GM23248 (cell line): Measurements from ENCODE around the gene C12orf56. TPM values are rescaled to one million over a fixed set of nuclear protein-coding genes. Genes with fewer than 3 reads are reported as not detected.
A peak's percentile ranks its signal among the peaks of the same experiment; 100 is the strongest.

Experiments used
- DNase-seq: peaks from one replicate; pipeline ENCODE4 v3.0.0-alpha.2; 2015
- H2AFZ ChIP-seq: fragments of 200-600 bp; sonication (generic); 2 replicates; pipeline ENCODE4 v1.6.1; 2016; ENCODE audit warnings: antibody characterized with exemption
- H3F3A ChIP-seq: fragments of 200-600 bp; sonication (generic); 2 replicates; pipeline ENCODE4 v1.6.1; 2016; ENCODE audit warnings: mild to moderate bottlenecking, antibody characterized with exemption, mixed run types; ENCODE audit not compliant: insufficient read depth
- H3K27ac ChIP-seq: fragments of 200-600 bp; sonication (generic); 2 replicates; pipeline ENCODE4 v1.5.1; 2016; ENCODE audit warnings: mild to moderate bottlenecking
- H3K27me3 ChIP-seq: fragments of 200-600 bp; sonication (generic); replicated peaks from 2 replicates; pipeline ENCODE4 v1.6.1; 2016; ENCODE audit warnings: mild to moderate bottlenecking; ENCODE audit not compliant: insufficient read depth
- H3K36me3 ChIP-seq: fragments of 200-600 bp; sonication (generic); 2 replicates; pipeline ENCODE4 v1.6.1; 2016; ENCODE audit warnings: low read depth, mild to moderate bottlenecking
- H3K4me1 ChIP-seq: fragments of 200-600 bp; sonication (generic); 2 replicates; pipeline ENCODE4 v1.6.1; 2016; ENCODE audit warnings: mild to moderate bottlenecking; ENCODE audit not compliant: insufficient read depth
- H3K4me2 ChIP-seq: fragments of 200-600 bp; sonication (generic); one replicate; pipeline ENCODE4 v1.6.1; 2016; ENCODE audit warnings: mild to moderate bottlenecking; ENCODE audit not compliant: unreplicated experiment
- H3K4me3 ChIP-seq: fragments of 200-600 bp; sonication (generic); 2 replicates; pipeline ENCODE4 v1.5.1; 2016; ENCODE audit warnings: mild to moderate bottlenecking
- H3K79me2 ChIP-seq: fragments of 200-600 bp; sonication (generic); 2 replicates; pipeline ENCODE4 v1.6.1; 2016; ENCODE audit warnings: mild to moderate bottlenecking; ENCODE audit not compliant: insufficient read depth
- H3K9ac ChIP-seq: fragments of 200-600 bp; sonication (generic); 2 replicates; pipeline ENCODE4 v1.6.1; 2016; ENCODE audit warnings: mild to moderate bottlenecking
- H3K9me2 ChIP-seq: fragments of 200-600 bp; sonication (generic); 2 replicates; pipeline ENCODE4 v1.6.1; 2016; ENCODE audit warnings: mixed run types, mild to moderate bottlenecking, moderate library complexity; ENCODE audit not compliant: insufficient read depth
- H3K9me3 ChIP-seq: fragments of 200-600 bp; sonication (generic); one replicate; pipeline ENCODE4 v1.6.1; 2017; ENCODE audit warnings: low read depth
- H4K20me1 ChIP-seq: fragments of 200-600 bp; sonication (generic); 2 replicates; pipeline ENCODE4 v1.6.0; 2016; ENCODE audit not compliant: insufficient read depth
- EZH2 ChIP-seq: fragments of 200-600 bp; sonication (generic); IDR thresholded peaks from 2 replicates; pipeline ENCODE4 v1.6.1; 2018; ENCODE audit warnings: antibody characterized with exemption, mild to moderate bottlenecking; ENCODE audit not compliant: insufficient read depth, poor library complexity, severe bottlenecking
- EZH2phosphoT487 ChIP-seq: fragments of 200-600 bp; sonication (generic); IDR thresholded peaks from 2 replicates; pipeline ENCODE4 v1.6.1; 2018; ENCODE audit warnings: antibody characterized with exemption, moderate library complexity, mild to moderate bottlenecking, low read depth; ENCODE audit not compliant: insufficient read depth
- WGBS, 2 experiments: methylation state at CpG; one replicate each; pipeline ENCODE4 v1.1.6; 2015 to 2017; ENCODE audit warnings: low lambda C conversion rate in 2 of 2, low coverage in 1 of 2; ENCODE audit errors: missing lambda C conversion rate in 2 of 2; 5-methylcytosine and 5-hydroxymethylcytosine counted together
- in situ Hi-C: fragments of 300-500 bp; cut with MboI; formaldehyde crosslinking; loops from 2 replicates; pipeline ENCODE4 v1.15.0; 2020
- polyA plus RNA-seq: library from polyadenylated mRNA; unstranded; fragments of >200 nt; fragmentation: Nextera tagmentation; extraction: Ambion mirVana; gene quantifications from 2 replicates; pipeline ENCODE4 v1.2.1, GENCODE V29; 2016
- total RNA-seq: library from RNA; depleted of rRNA; stranded (reverse); fragments of >200 nt; shearing (Covaris generic); gene quantifications from 2 replicates; pipeline ENCODE4 v1.2.3, GENCODE V29; 2014

C12orf56 gene
- total and polyA plus RNA-seq, 2 experiments from 2014 or later: 0.43 to 0.90 TPM

GRCh38 chr12:64430886-64431285 is 40.3 kb upstream of the C12orf56 start:
- no peaks in the 10 kb centered on the region for H3K9me2 ChIP-seq
- peaks cover 94% of the 10 kb centered on the region for H3K36me3 ChIP-seq
- no peak overlapping the region for H3K4me3 ChIP-seq
- TF ChIP-seq EZH2: no peak
- TF ChIP-seq EZH2phosphoT487: no peak
- peaks cover 60% of the 10 kb centered on the region for H3F3A ChIP-seq
- peak overlapping the region; percentile 47 for H3K27ac ChIP-seq
- H3K4me2 ChIP-seq: no peak overlapping the region
- in situ Hi-C loops: no loop called here
- no peak overlapping the region for H2AFZ ChIP-seq
- no peaks in the 10 kb centered on the region for H3K27me3 ChIP-seq
- peaks cover 84% of the 10 kb centered on the region for H3K79me2 ChIP-seq
- H3K9me3 ChIP-seq: no peaks in the 10 kb centered on the region
- no peak for DNase-seq
- H3K4me1 ChIP-seq: 0 out of 2 replicates have a peak, but pooled peaks cover 11% of the 10 kb centered on the region
- 0 out of 2 replicates have a peak overlapping the region, but pooled peaks have one; percentile 4 for H3K9ac ChIP-seq
- 42 to 50% methylated on average over 2 of the region's 2 CpGs for WGBS, 2 experiments
- H4K20me1 ChIP-seq: no peaks in the 10 kb centered on the region

- Histone ChIP-seq H3K9me2 (no peaks in the 10 kb centered on the region), H3K79me2 (peaks cover 87% of the 10 kb centered on the region), H3K9ac (no peak overlapping the region), H3K4me1 (0 out of 2 replicates have a peak, but pooled peaks cover 11% of the 10 kb centered on the region), H3K27ac (no peak overlapping the region; the same call in 1 of the 2 replicates), H3K4me2 (no peak overlapping the region), H3K4me3 (no peak overlapping the region), H4K20me1 (no peaks in the 10 kb centered on the region), H3K9me3 (no peaks in the 10 kb centered on the region), H3F3A (peaks cover 62% of the 10 kb centered on the region; the same call in 1 of the 2 replicates), H3K36me3 (peaks cover 95% of the 10 kb centered on the region), H2AFZ (no peak overlapping the region), H3K27me3 (no peaks in the 10 kb centered on the region)
- WGBS, 2 experiments: 89 to 90% methylated on average over 4 of the region's 4 CpGs
- no peak for DNase-seq
- no peak for TF ChIP-seq EZH2phosphoT487
- in situ Hi-C loops: no loop called here
Measured at GRCh38 chr12:64428956-64429355, 38.4 kb upstream of the C12orf56 start.

GRCh38 chr12:64427988-64428387 is 37.4 kb upstream of the C12orf56 start:
- Histone ChIP-seq H3K4me2 (no peak overlapping the region), H3K9me3 (no peaks in the 10 kb centered on the region), H3F3A (peaks cover 55% of the 10 kb centered on the region; the same call in 1 of the 2 replicates), H3K36me3 (peaks cover 95% of the 10 kb centered on the region), H3K4me1 (0 out of 2 replicates have a peak, but pooled peaks cover 11% of the 10 kb centered on the region), H3K4me3 (no peak overlapping the region), H3K27me3 (no peaks in the 10 kb centered on the region), H3K9ac (no peak overlapping the region), H4K20me1 (no peaks in the 10 kb centered on the region), H3K27ac (no peak overlapping the region), H2AFZ (no peak overlapping the region), H3K79me2 (peaks cover 86% of the 10 kb centered on the region), H3K9me2 (no peaks in the 10 kb centered on the region)
- in situ Hi-C loops: no loop called here
- no peak for DNase-seq
- no peak for TF ChIP-seq EZH2phosphoT487
- TF ChIP-seq EZH2: no peak
- WGBS, 2 experiments: 15 to 20% methylated on average over 1 of the region's 1 CpG

- Histone ChIP-seq H3K9me3 (no peaks in the 10 kb centered on the region), H4K20me1 (no peaks in the 10 kb centered on the region), H3K79me2 (peaks cover 99% of the 10 kb centered on the region), H3K4me3 (no peak overlapping the region), H3K4me2 (no peak overlapping the region), H3K9me2 (no peaks in the 10 kb centered on the region), H3K4me1 (no peaks in the 10 kb centered on the region), H3F3A (peaks cover 16% of the 10 kb centered on the region; the same call in 1 of the 2 replicates), H3K27ac (no peak overlapping the region), H3K27me3 (no peaks in the 10 kb centered on the region), H3K36me3 (peaks cover 98% of the 10 kb centered on the region), H3K9ac (no peak overlapping the region), H2AFZ (no peak overlapping the region)
- no peak for DNase-seq
- TF ChIP-seq EZH2: no peak
- TF ChIP-seq EZH2phosphoT487: no peak
- WGBS, 2 experiments: 77 to 79% methylated on average over 3 of the region's 3 CpGs
- in situ Hi-C loops: no loop called here
Measured at GRCh38 chr12:64419696-64420095, 29.1 kb upstream of the C12orf56 start.

GRCh38 chr12:64418209-64418608 is 27.7 kb upstream of the C12orf56 start:
- peaks cover 99% of the 10 kb centered on the region for H3K79me2 ChIP-seq
- no peak overlapping the region for H2AFZ ChIP-seq
- no peak overlapping the region for H3K4me3 ChIP-seq
- H3F3A ChIP-seq: peaks cover 18% of the 10 kb centered on the region; the same call in 1 of the 2 replicates
- no peaks in the 10 kb centered on the region for H3K9me2 ChIP-seq
- H3K4me1 ChIP-seq: no peaks in the 10 kb centered on the region
- H3K27me3 ChIP-seq: no peaks in the 10 kb centered on the region
- H3K9ac ChIP-seq: no peak overlapping the region
- no peak for DNase-seq
- peaks cover 98% of the 10 kb centered on the region for H3K36me3 ChIP-seq
- in situ Hi-C loops: no loop called here
- no peak overlapping the region for H3K4me2 ChIP-seq
- TF ChIP-seq EZH2phosphoT487: no peak
- no peak overlapping the region for H3K27ac ChIP-seq
- H3K9me3 ChIP-seq: no peaks in the 10 kb centered on the region
- H4K20me1 ChIP-seq: 0 out of 2 replicates have a peak, but pooled peaks cover 9% of the 10 kb centered on the region
